Measurements from ENCODE around the gene DAAM2.

DAAM2 gene

GRCh38 chr6:39847221-39847620, 55.0 kb downstream of the DAAM2 start:
- no peak for TF ChIP-seq CTCF (conservative IDR thresholded peaks at IDR 0.05)
- H3K27ac ChIP-seq, result no peak overlapping the region

DNA sequence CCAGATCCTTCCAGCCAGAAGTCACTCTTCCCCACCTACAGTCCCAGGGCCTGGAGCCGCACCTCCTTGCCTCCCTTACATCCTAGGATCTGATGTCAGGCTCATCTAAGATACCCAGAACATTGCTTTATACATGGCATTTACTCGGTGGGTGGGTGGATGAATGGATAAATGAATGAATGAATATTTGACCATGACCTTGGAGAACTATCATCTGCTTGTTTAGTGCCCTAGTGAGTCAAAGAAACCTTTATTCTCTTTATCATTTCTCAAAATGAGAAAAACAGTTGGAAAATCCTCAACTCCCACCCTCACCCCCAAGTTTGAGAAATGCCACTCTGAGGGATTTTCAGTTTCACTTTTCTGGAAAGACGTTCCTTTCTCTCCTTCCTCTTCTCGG, 56.0 kb downstream of the DAAM2 start:
- H3K27ac ChIP-seq, result no peak overlapping the region
- TF ChIP-seq CTCF (conservative IDR thresholded peaks at IDR 0.05) (no peak), ZFX (IDR thresholded peaks at IDR 0.05) (no peak)

GRCh38 chr6:39849228-39849627, 57.1 kb downstream of the DAAM2 start:
- no peak overlapping the region for H3K27ac ChIP-seq
- TF ChIP-seq ZFX (IDR thresholded peaks at IDR 0.05) (no peak), CTCF (conservative IDR thresholded peaks at IDR 0.05) (no peak)

- H3K27ac ChIP-seq, result no peak overlapping the region
- TF ChIP-seq CTCF (conservative IDR thresholded peaks at IDR 0.05), result no peak
- TF ChIP-seq ZFX (IDR thresholded peaks at IDR 0.05), result no peak
Measured at GRCh38 chr6:39849764-39850163, 57.6 kb downstream of the DAAM2 start.

DNA sequence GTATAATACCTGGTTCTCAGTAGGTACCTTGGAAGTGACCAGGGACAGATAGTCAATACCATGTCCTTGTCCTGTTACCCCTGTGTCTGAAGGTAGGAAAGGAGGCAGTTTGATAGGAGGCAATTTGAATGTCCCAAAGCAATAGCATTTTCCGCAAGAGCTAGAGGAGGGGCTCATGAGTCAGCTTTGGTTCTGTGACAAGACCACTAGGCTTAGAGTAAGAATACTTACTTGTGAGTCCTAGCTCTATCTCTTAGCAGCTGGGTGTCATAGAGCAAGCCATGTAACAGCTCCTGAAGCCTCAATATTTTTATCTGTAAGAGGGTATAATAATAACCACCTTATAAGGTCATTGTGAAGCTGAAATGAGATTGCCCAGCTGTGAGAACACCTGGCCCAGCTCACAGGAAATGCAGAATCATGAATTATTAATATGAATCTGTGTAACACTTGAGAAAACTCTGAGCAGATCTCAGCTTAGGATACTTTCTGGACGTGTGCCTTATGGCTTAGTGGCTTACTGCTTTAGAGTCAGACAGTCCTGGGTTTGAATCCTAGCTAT, 58.6 kb downstream of the DAAM2 start:
- TF ChIP-seq CTCF (conservative IDR thresholded peaks at IDR 0.05), result no peak
- TF ChIP-seq ZFX (IDR thresholded peaks at IDR 0.05), result no peak
- no peak overlapping the region for H3K27ac ChIP-seq

- TF ChIP-seq ZFX (IDR thresholded peaks at IDR 0.05), result no peak
- no peak overlapping the region for H3K27ac ChIP-seq
Measured at GRCh38 chr6:39851331-39851730, 59.2 kb downstream of the DAAM2 start.

DNA sequence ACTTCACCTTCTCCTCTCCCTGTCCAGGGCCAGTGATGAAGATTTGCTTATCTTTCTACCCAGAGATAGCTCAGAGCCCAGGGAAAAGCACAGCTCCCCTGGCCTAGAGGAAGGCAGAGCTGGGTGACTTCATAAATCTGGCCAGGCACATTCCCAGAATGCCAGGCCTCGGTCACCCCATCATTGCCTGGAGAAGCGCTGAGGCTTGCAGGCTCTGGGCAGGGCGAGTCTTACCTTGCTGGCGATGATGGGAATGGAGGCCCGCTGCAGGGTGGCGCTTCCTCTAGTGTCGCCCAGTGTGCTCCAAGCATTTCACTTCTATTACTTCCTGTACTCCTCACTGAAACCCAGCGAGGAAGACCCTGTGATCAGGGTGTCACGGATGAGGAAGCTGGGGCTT, 60.1 kb downstream of the DAAM2 start:
- H3K27ac ChIP-seq, result no peak overlapping the region
- no peak for TF ChIP-seq CTCF (conservative IDR thresholded peaks at IDR 0.05)
- no peak for TF ChIP-seq ZFX (IDR thresholded peaks at IDR 0.05)

GRCh38 chr6:39853604-39854003, 61.4 kb downstream of the DAAM2 start:
- TF ChIP-seq CTCF (conservative IDR thresholded peaks at IDR 0.05) (no peak), ZFX (IDR thresholded peaks at IDR 0.05) (no peak)
- H3K27ac ChIP-seq, result no peak overlapping the region

Data from C4-2B (cell line).